A673 (cell line): ENCODE data around the gene SEMA4D. TPM values are rescaled to one million over a fixed set of nuclear protein-coding genes. Genes with fewer than 3 reads are reported as not detected.

Experiments used
- BruUV-seq: library from RNA; stranded (reverse); fragments of 400-500 nt; replicated peaks from 2 replicates; lab custom pipeline; 2021; lab: Mats Ljungman, UMichigan
- CTCF ChIA-PET: fragments of 300-600 bp; sonication (Branson Sonifier 250); formaldehyde crosslinking; loops from one replicate; lab custom pipeline; 2022; ENCODE audit warnings: antibody characterized with exemption; lab: Charles Lee
- POLR2A ChIA-PET: fragments of 300-600 bp; sonication (Branson Sonifier 250); formaldehyde crosslinking; loops from one replicate; lab custom pipeline; 2022; ENCODE audit warnings: antibody characterized with exemption; ENCODE audit not compliant: low non-redundant PET; lab: Charles Lee
- DNase-seq: peaks from one replicate; pipeline ENCODE4 v3.0.0-alpha.2; 2015; ENCODE audit warnings: low spot score
- H3K27ac ChIP-seq: fragments of 200-600 bp; sonication (generic); 2 replicates; pipeline ENCODE4 v1.5.1; 2016; ENCODE audit warnings: mixed run types, low read depth, mild to moderate bottlenecking, mixed read lengths, antibody characterized with exemption, low read length; ENCODE audit not compliant: poor library complexity, severe bottlenecking
- H3K27me3 ChIP-seq: fragments of 200-600 bp; sonication (generic); replicated peaks from 2 replicates; pipeline ENCODE4 v1.6.1; 2017; ENCODE audit warnings: mixed run types, low read depth, mild to moderate bottlenecking, mixed read lengths, antibody characterized with exemption, low read length; ENCODE audit not compliant: insufficient read depth, poor library complexity
- H3K36me3 ChIP-seq: fragments of 200-600 bp; sonication (generic); 2 replicates; pipeline ENCODE4 v1.6.1; 2016; ENCODE audit warnings: mixed run types, mild to moderate bottlenecking, mixed read lengths, antibody characterized with exemption, low read length; ENCODE audit not compliant: insufficient read depth, poor library complexity, severe bottlenecking
- H3K4me1 ChIP-seq: fragments of 200-600 bp; sonication (generic); 2 replicates; pipeline ENCODE4 v1.6.1; 2017; ENCODE audit warnings: mixed run types, mild to moderate bottlenecking, mixed read lengths, antibody characterized with exemption, low read length; ENCODE audit not compliant: insufficient read depth, poor library complexity, severe bottlenecking
- H3K4me3 ChIP-seq: fragments of 200-600 bp; sonication (generic); 2 replicates; pipeline ENCODE4 v1.5.1; 2016; ENCODE audit warnings: low read depth, mixed run types, mild to moderate bottlenecking, mixed read lengths, low read length; ENCODE audit not compliant: poor library complexity, severe bottlenecking
- H3K9me3 ChIP-seq: fragments of 200-600 bp; sonication (generic); 2 replicates; pipeline ENCODE4 v1.6.1; 2016; ENCODE audit warnings: mixed run types, low read depth, mild to moderate bottlenecking, mixed read lengths, antibody characterized with exemption, low read length; ENCODE audit not compliant: poor library complexity, severe bottlenecking
- EZH2 ChIP-seq: fragments of 200-600 bp; sonication (generic); IDR thresholded peaks from 2 replicates; pipeline ENCODE4 v1.6.1; 2017; ENCODE audit warnings: borderline replicate concordance, low read depth, mild to moderate bottlenecking, mixed read lengths, antibody characterized with exemption, low read length; ENCODE audit not compliant: poor library complexity, severe bottlenecking
- intact Hi-C: fragments of 100-400 bp; cut with micrococcal nuclease; formaldehyde crosslinking; loops from one replicate; pipeline ENCODE4 v1.10.0; 2022; ENCODE audit not compliant: unreplicated experiment
- total RNA-seq: library from RNA; stranded (reverse); gene quantifications from 2 replicates; pipeline ENCODE4 v1.2.3, GENCODE V29; 2021
- TF ChIP-seq, protein P1 (sequence below): fragments of 300-800, 200-600 bp; sonication (generic); conservative IDR thresholded peaks from 2 replicates; pipeline ENCODE4 v1.5.1; 2017; ENCODE audit warnings: low read depth, mild to moderate bottlenecking, antibody characterized with exemption, low read length, moderate library complexity, mixed read lengths

The SEMA4D gene
- total RNA-seq, 1 experiment from 2014 or later: 14.2 TPM

DNA sequence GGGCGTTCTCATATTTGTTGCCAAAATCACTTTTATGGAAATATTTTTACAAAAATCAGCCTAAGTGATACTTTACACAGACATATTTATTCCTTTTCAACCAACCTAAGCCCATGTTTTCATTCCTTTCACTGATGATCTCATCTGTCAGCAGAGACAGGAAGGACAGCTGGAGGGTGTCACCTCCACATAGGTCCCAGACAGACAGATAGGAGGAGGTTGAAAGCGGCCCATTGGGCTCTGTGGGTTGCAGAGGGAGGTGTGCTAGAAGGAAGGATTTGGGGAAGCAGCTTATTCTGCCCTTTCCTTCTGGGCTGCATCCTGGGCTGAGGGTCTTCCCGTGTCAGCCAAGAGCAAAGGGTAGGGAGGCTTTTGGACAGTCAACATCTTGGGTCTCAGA, 26.0 kb upstream of the SEMA4D start:
- no peak for DNase-seq
- no peak for TF ChIP-seq EZH2
- TF ChIP-seq, protein P1, sequence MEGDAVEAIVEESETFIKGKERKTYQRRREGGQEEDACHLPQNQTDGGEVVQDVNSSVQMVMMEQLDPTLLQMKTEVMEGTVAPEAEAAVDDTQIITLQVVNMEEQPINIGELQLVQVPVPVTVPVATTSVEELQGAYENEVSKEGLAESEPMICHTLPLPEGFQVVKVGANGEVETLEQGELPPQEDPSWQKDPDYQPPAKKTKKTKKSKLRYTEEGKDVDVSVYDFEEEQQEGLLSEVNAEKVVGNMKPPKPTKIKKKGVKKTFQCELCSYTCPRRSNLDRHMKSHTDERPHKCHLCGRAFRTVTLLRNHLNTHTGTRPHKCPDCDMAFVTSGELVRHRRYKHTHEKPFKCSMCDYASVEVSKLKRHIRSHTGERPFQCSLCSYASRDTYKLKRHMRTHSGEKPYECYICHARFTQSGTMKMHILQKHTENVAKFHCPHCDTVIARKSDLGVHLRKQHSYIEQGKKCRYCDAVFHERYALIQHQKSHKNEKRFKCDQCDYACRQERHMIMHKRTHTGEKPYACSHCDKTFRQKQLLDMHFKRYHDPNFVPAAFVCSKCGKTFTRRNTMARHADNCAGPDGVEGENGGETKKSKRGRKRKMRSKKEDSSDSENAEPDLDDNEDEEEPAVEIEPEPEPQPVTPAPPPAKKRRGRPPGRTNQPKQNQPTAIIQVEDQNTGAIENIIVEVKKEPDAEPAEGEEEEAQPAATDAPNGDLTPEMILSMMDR: no peak
- Histone ChIP-seq H3K36me3 (no peaks in the 10 kb centered on the region), H3K27ac (no peak overlapping the region), H3K27me3 (no peaks in the 10 kb centered on the region), H3K9me3 (no peaks in the 10 kb centered on the region), H3K4me1 (no peaks in the 10 kb centered on the region), H3K4me3 (no peak overlapping the region)
- CTCF ChIA-PET: no interaction called here
- intact Hi-C loops: no loop called here
- BruUV-seq: no TSS peak
- POLR2A ChIA-PET: no interaction called here

DNA sequence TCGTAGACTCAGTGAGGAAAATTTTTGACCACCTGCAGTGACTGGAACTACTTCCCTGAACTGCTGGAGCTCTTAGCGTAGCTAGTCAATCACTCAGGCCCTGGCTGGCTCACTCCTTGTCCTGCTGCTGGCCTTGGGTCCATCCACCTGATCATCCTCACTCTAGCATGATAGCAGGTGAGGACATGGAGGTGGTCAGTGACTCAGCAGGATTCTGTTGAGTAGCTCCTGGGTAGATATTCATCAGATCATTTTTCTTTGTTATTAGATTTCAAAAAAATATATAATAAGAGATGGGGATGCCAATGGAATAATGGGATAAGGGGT, 25.0 kb upstream of the SEMA4D start:
- no peaks in the 10 kb centered on the region for H3K9me3 ChIP-seq
- BruUV-seq: no TSS peak
- DNase-seq: no peak
- H3K4me1 ChIP-seq: no peaks in the 10 kb centered on the region
- no peaks in the 10 kb centered on the region for H3K36me3 ChIP-seq
- intact Hi-C loops: no loop called here
- ChIA-PET CTCF (no interaction called here), POLR2A (no interaction called here)
- H3K27ac ChIP-seq: no peak overlapping the region
- no peak for TF ChIP-seq EZH2
- TF ChIP-seq, protein P1: no peak
- H3K27me3 ChIP-seq: no peaks in the 10 kb centered on the region
- H3K4me3 ChIP-seq: no peak overlapping the region

DNA sequence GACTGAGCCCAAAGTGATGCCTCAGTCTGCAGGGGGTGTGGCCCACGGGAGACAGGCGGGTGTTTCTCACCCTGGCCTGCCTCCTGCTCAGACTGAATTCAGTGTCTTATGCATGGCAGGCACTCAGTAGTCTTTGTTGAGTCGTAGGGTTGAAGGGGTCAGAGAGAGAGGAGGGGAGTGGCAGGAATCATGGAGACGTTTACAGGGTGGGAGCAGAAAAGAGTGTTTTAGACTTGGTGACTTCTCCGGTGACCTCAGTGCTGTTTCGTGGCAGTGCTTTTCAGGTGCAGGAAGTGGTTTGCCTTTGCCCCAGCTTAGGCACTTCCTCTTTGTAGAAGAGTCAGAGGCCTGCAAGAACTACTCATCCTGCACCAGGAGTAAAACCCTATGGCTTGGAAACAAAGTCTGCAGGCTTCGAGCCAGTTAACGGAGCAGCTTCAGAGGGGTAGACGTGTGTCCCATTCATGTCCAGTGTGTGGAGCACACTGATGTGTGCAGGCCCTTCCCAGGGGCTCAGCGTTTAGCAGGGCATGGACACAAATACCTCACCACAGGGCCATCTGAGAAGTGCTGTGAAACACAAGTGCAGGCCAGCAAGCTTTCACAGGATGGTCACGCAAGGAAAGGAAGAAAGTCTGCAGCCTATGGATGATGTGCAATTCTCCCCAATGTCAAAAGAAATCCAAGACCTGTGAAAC, 24.5 kb upstream of the SEMA4D start:
- Histone ChIP-seq H3K4me3 (no peak overlapping the region), H3K27ac (no peak overlapping the region), H3K4me1 (no peaks in the 10 kb centered on the region), H3K36me3 (no peaks in the 10 kb centered on the region), H3K9me3 (no peaks in the 10 kb centered on the region), H3K27me3 (no peaks in the 10 kb centered on the region)
- intact Hi-C loops: no loop called here
- DNase-seq: no peak
- TF ChIP-seq EZH2: no peak
- TF ChIP-seq, protein P1: no peak
- no TSS peak for BruUV-seq
- POLR2A ChIA-PET: no interaction called here
- CTCF ChIA-PET: no interaction called here
